Renal cortex interstitium (tissue), 15 donors: Measurements from ENCODE around the gene ANKIB1. TPM values are rescaled to one million over a fixed set of nuclear protein-coding genes. Genes with fewer than 3 reads are reported as not detected.
A peak's percentile ranks its signal among the peaks of the same experiment; 100 is the strongest.
"Not testable (repeated sequence)": the region's sequence is repeated elsewhere in the genome, so short reads cannot be mapped to it uniquely, and the experiment has no call there.

ENCODE experiments used
- DNase-seq, 11 donors: peaks; one replicate each; pipeline ENCODE4 v3.0.0-alpha.2; 2013; ENCODE audit warnings: low read depth in 9 of 11, low spot score in 4 of 11; ENCODE audit errors: extremely low read depth in 1 of 11
- long read RNA-seq, 16 experiments: transcript quantifications; one replicate each; lab custom pipeline, GENCODE V29; 2026
- polyA plus RNA-seq, 3 donors: library from polyadenylated mRNA; unstranded; fragments of 120-200 nt; gene quantifications; one replicate each; pipeline ENCODE4 v1.2.1, GENCODE V29; 2013; ENCODE audit not compliant: insufficient read length in 3 of 3

The ANKIB1 gene
- polyA plus RNA-seq: 10 to 100 TPM; 43.9 to 55.5 (median 46.1) TPM
- long read RNA-seq, donor 1, full-length matches to known transcripts: 1 of 9 reads
- long read RNA-seq, donor 1, partial matches to known transcripts: 8 of 9 reads
- long read RNA-seq, donor 1, other reads (novel, unspliced or antisense): 0 of 9 reads
- long read RNA-seq, donor 2, full-length matches to known transcripts: 1 of 1 reads
- long read RNA-seq, donor 2, partial matches to known transcripts: 0 of 1 reads
- long read RNA-seq, donor 2, other reads (novel, unspliced or antisense): 0 of 1 reads
- long read RNA-seq, donor 3, full-length matches to known transcripts: 7 of 7 reads
- long read RNA-seq, donor 3, partial matches to known transcripts: 0 of 7 reads
- long read RNA-seq, donor 3, other reads (novel, unspliced or antisense): 0 of 7 reads
- long read RNA-seq, donor 4, partial matches to known transcripts: 0 of 1 reads
- long read RNA-seq, donor 4, other reads (novel, unspliced or antisense): 0 of 1 reads
- long read RNA-seq, donor 5: 0 reads
- long read RNA-seq, donor 6, partial matches to known transcripts: 5 of 8 reads
- long read RNA-seq, donor 6, other reads (novel, unspliced or antisense): 0 of 8 reads
- long read RNA-seq, donor 7, partial matches to known transcripts: 5 of 5 reads
- long read RNA-seq, donor 7, other reads (novel, unspliced or antisense): 0 of 5 reads
- long read RNA-seq, donor 8: 0 reads
- long read RNA-seq, donor 9, full-length matches to known transcripts: 1 of 1 reads
- long read RNA-seq, donor 9, partial matches to known transcripts: 0 of 1 reads
- long read RNA-seq, donor 9, other reads (novel, unspliced or antisense): 0 of 1 reads
- long read RNA-seq, donor 10: 0 reads
- long read RNA-seq, donor 11, full-length matches to known transcripts: 1 of 1 reads
- long read RNA-seq, donor 11, partial matches to known transcripts: 0 of 1 reads
- long read RNA-seq, donor 11, other reads (novel, unspliced or antisense): 0 of 1 reads
- long read RNA-seq, donor 12, full-length matches to known transcripts: 1 of 1 reads
- long read RNA-seq, donor 12, partial matches to known transcripts: 0 of 1 reads
- long read RNA-seq, donor 12, other reads (novel, unspliced or antisense): 0 of 1 reads
- long read RNA-seq, donor 13: 0 reads
- long read RNA-seq, donor 14, full-length matches to known transcripts: 3 of 3 reads
- long read RNA-seq, donor 14, partial matches to known transcripts: 0 of 3 reads
- long read RNA-seq, donor 14, other reads (novel, unspliced or antisense): 0 of 3 reads
- long read RNA-seq, donor 15: 0 reads
- long read RNA-seq, donor 16, full-length matches to known transcripts: 4 of 29 reads
- long read RNA-seq, donor 16, partial matches to known transcripts: 25 of 29 reads
- long read RNA-seq, donor 16, other reads (novel, unspliced or antisense): 0 of 29 reads

GRCh38 chr7:92245487-92246359 is at the start of gene ANKIB1, which contains the start of gene KRIT1:
ANKIB1 (plus strand) TSS chr7:92245974; CDS start chr7:92294979, 49,005 bp downstream.
KRIT1 (minus strand) TSS chr7:92245914; CDS start chr7:92242135, 3,779 bp downstream.
- peak; percentile 72 to 90 (median 86) for DNase-seq

- no peak for DNase-seq
These were observed 45.0 kb upstream of the ANKIB1 start for GRCh38 chr7:92200791-92201190.

- no peak for DNase-seq
These were observed 39.8 kb upstream of the ANKIB1 start for GRCh38 chr7:92205987-92206386.

- DNase-seq: no peak
These were observed 39.1 kb upstream of the ANKIB1 start for GRCh38 chr7:92206672-92207071.

GRCh38 chr7:92221766-92222165 is 24.0 kb upstream of the ANKIB1 start:
- DNase-seq: no peak

GRCh38 chr7:92226981-92227380 is 18.8 kb upstream of the ANKIB1 start:
- no peak for DNase-seq

- DNase-seq: no peak
These were observed 17.7 kb upstream of the ANKIB1 start for GRCh38 chr7:92228100-92228499.

GRCh38 chr7:92228742-92229141 is 17.0 kb upstream of the ANKIB1 start:
- DNase-seq: no peak

GRCh38 chr7:92230547-92230946 is 15.2 kb upstream of the ANKIB1 start:
- DNase-seq: no peak

- DNase-seq: no peak
These were observed 2.8 kb upstream of the ANKIB1 start for GRCh38 chr7:92242972-92243371.

- peak in 3 of 11 donors; percentile 8 to 32 (median 12) for DNase-seq
These were observed 827 bp upstream of the ANKIB1 start for GRCh38 chr7:92244808-92245486.

- DNase-seq: peak in 8 of 11 donors; percentile 7 to 44 (median 26)
These were observed 757 bp downstream of the ANKIB1 start for GRCh38 chr7:92246360-92247101.

GRCh38 chr7:92250603-92251002 is 4.8 kb downstream of the ANKIB1 start:
- no peak for DNase-seq

GRCh38 chr7:92251181-92251580 is 5.4 kb downstream of the ANKIB1 start:
- no peak for DNase-seq

GRCh38 chr7:92253251-92253650 is 7.5 kb downstream of the ANKIB1 start:
- DNase-seq: no peak

GRCh38 chr7:92254800-92255199 is 9.0 kb downstream of the ANKIB1 start:
- DNase-seq: not testable (repeated sequence)

GRCh38 chr7:92255308-92255707 is 9.5 kb downstream of the ANKIB1 start:
- DNase-seq: no peak
